Stimulated activated effector memory CD8-positive, alpha-beta T cell treated with anti-CD3 and anti-CD28 coated beads, Interleukin-12 subunit alpha, Interleukin-12 subunit beta, amount 100 ng/mL, for 72 hours (primary cell): ENCODE results near the gene MYZAP.

ENCODE experiments used
- ATAC-seq: fragments of 150-1000 bp; cut with Tn5 transposase; 2 replicates; pipeline ENCODE4 v1.10.0; 2021
- DNase-seq, 2 donors: peaks; one replicate each; pipeline ENCODE4 v3.0.0; 2021 to 2022; ENCODE audit warnings: low spot score in 2 of 2
- H3K27ac Mint-ChIP-seq: one replicate; pipeline ENCODE4 v1.8.0; 2022; ENCODE audit warnings: mild to moderate bottlenecking, mixed read lengths
- H3K36me3 Mint-ChIP-seq: one replicate; pipeline ENCODE4 v1.8.0; 2022; ENCODE audit warnings: mild to moderate bottlenecking, mixed read lengths
- H3K4me1 Mint-ChIP-seq: one replicate; pipeline ENCODE4 v1.8.0; 2022; ENCODE audit warnings: mixed read lengths
- H3K4me3 Mint-ChIP-seq: one replicate; pipeline ENCODE4 v1.8.0; 2022; ENCODE audit warnings: mild to moderate bottlenecking, mixed read lengths
- H3K9me3 Mint-ChIP-seq: one replicate; pipeline ENCODE4 v1.8.0; 2022; ENCODE audit warnings: mixed read lengths

MYZAP gene

GRCh38 chr15:57647791-57648130 is 56.1 kb downstream of the MYZAP start:
- DNase-seq (peak in 1 of 2 donors; percentile 32), ATAC-seq (no peak)
- H3K4me1 Mint-ChIP-seq: no peaks in the 10 kb centered on the region
- no peak overlapping the region for H3K27ac Mint-ChIP-seq
- no peak overlapping the region for H3K4me3 Mint-ChIP-seq
- H3K36me3 Mint-ChIP-seq: no peaks in the 10 kb centered on the region
- H3K9me3 Mint-ChIP-seq: no peaks in the 10 kb centered on the region

DNA sequence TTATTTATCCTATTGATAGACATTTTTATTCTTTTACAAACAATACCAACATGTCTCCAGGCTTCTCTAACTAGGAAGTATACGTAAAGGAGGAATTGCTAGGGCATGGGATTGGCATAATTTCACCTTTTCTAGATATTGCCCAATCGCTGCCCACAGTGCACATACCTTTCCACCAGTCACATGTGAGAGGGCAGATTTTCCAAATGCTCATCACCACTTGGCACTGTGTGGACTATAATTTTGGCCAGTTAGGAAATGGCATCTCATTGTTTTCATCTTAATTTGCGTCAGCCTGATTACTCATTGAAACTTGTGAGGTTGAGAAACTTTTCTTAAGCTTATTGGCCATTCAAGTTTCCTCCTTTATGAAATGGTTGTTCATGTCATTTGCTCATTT is 57.4 kb downstream of the MYZAP start:
- no peak overlapping the region for H3K4me3 Mint-ChIP-seq
- DNase-seq: no peak
- no peaks in the 10 kb centered on the region for H3K9me3 Mint-ChIP-seq
- no peak for ATAC-seq
- no peaks in the 10 kb centered on the region for H3K36me3 Mint-ChIP-seq
- H3K27ac Mint-ChIP-seq: no peak overlapping the region
- H3K4me1 Mint-ChIP-seq: no peaks in the 10 kb centered on the region

- ATAC-seq (peak; percentile 51), DNase-seq (no peak)
- no peaks in the 10 kb centered on the region for H3K9me3 Mint-ChIP-seq
These were observed 59.7 kb downstream of the MYZAP start for GRCh38 chr15:57651445-57651844.

DNA sequence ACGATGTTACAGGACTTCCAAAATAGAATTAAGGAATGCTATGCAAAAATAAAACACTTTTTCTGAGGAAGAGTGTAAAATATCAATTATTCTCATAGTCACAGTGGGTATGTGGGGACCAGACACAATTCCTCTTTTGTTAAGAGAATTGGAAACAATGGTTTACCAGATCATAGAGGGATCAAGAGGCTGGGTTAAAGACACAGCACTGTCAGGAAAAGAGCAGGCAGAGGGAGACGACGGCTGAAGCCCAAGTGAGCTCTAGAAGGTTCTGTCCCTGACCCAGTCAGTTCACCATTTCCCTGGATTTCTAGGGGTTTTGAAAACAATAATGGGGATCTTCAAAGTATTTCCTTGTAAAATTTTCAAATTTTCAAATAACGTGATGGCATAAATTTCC is 60.8 kb downstream of the MYZAP start:
- no peak overlapping the region for H3K4me3 Mint-ChIP-seq
- ATAC-seq (no peak), DNase-seq (no peak)
- H3K4me1 Mint-ChIP-seq: no peaks in the 10 kb centered on the region
- H3K36me3 Mint-ChIP-seq: no peaks in the 10 kb centered on the region
- no peak overlapping the region for H3K27ac Mint-ChIP-seq
- no peaks in the 10 kb centered on the region for H3K9me3 Mint-ChIP-seq

More at GRCh38 chr15:57651445-57651844, 59.7 kb downstream of the MYZAP start:
- Mint-ChIP-seq H3K4me1 (no peaks in the 10 kb centered on the region), H3K36me3 (no peaks in the 10 kb centered on the region), H3K4me3 (no peak overlapping the region), H3K27ac (no peak overlapping the region)

GRCh38 chr15:57654153-57654852 is 62.6 kb downstream of the MYZAP start:
- no peaks in the 10 kb centered on the region for H3K4me1 Mint-ChIP-seq
- no peak overlapping the region for H3K4me3 Mint-ChIP-seq
- no peaks in the 10 kb centered on the region for H3K36me3 Mint-ChIP-seq
- H3K9me3 Mint-ChIP-seq: no peaks in the 10 kb centered on the region
- no peak overlapping the region for H3K27ac Mint-ChIP-seq
- ATAC-seq (no peak), DNase-seq (no peak)

- no peak overlapping the region for H3K4me3 Mint-ChIP-seq
These were observed 63.3 kb downstream of the MYZAP start for GRCh38 chr15:57655053-57655452.

GRCh38 chr15:57655809-57656208 is 64.1 kb downstream of the MYZAP start:
- H3K27ac Mint-ChIP-seq: no peak overlapping the region
- H3K36me3 Mint-ChIP-seq: no peaks in the 10 kb centered on the region
- H3K9me3 Mint-ChIP-seq: no peaks in the 10 kb centered on the region
- H3K4me3 Mint-ChIP-seq: no peak overlapping the region
- no peaks in the 10 kb centered on the region for H3K4me1 Mint-ChIP-seq
- DNase-seq (no peak), ATAC-seq (no peak)

More at GRCh38 chr15:57655053-57655452, 63.3 kb downstream of the MYZAP start:
- Mint-ChIP-seq H3K36me3 (no peaks in the 10 kb centered on the region), H3K9me3 (no peaks in the 10 kb centered on the region), H3K27ac (no peak overlapping the region), H3K4me1 (no peaks in the 10 kb centered on the region)
- DNase-seq (no peak), ATAC-seq (no peak)

DNA sequence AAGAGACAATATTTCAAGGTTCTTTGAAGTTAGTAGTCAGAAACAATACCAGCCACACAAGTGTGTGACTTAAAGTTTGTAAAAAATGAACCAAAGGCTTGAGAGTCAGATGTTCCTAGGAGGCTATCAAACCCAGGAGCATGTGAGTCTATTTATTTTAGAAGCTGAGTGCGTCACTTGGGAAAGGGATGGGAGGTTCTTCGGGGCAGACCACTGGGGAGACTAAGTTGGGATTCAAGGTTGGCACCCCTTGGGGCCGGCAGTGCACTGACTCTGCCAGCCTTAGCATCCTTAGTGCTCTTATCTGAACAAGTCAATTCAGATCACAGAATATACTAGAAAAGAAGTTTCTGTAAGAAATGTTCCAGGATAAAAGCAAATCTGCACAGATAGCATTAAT is 64.7 kb downstream of the MYZAP start:
- no peak overlapping the region for H3K27ac Mint-ChIP-seq
- no peak overlapping the region for H3K4me3 Mint-ChIP-seq
- no peaks in the 10 kb centered on the region for H3K4me1 Mint-ChIP-seq
- H3K36me3 Mint-ChIP-seq: no peaks in the 10 kb centered on the region
- ATAC-seq (no peak), DNase-seq (no peak)
- H3K9me3 Mint-ChIP-seq: no peaks in the 10 kb centered on the region

DNA sequence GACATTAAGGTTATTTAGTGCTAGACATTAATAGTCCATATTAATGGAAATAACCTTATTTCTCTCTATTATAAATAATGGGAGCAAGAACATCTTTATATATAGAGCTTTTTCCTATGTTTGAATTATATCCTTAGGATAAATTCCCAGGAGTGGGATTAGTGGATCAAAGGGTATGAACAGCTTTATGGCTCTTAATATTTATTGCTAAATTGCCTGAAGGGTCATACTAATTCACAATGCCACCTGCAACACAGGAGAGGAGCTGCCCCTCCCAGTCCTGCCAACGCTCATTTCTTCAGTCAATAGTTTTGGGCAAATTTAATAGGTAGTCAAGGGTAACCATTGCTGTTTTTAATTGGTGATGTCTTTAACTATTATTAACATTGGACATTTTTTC is 65.9 kb downstream of the MYZAP start:
- no peak overlapping the region for H3K27ac Mint-ChIP-seq
- no peaks in the 10 kb centered on the region for H3K36me3 Mint-ChIP-seq
- no peaks in the 10 kb centered on the region for H3K4me1 Mint-ChIP-seq
- no peaks in the 10 kb centered on the region for H3K9me3 Mint-ChIP-seq
- ATAC-seq: no peak
- no peak for DNase-seq
- no peak overlapping the region for H3K4me3 Mint-ChIP-seq

DNA sequence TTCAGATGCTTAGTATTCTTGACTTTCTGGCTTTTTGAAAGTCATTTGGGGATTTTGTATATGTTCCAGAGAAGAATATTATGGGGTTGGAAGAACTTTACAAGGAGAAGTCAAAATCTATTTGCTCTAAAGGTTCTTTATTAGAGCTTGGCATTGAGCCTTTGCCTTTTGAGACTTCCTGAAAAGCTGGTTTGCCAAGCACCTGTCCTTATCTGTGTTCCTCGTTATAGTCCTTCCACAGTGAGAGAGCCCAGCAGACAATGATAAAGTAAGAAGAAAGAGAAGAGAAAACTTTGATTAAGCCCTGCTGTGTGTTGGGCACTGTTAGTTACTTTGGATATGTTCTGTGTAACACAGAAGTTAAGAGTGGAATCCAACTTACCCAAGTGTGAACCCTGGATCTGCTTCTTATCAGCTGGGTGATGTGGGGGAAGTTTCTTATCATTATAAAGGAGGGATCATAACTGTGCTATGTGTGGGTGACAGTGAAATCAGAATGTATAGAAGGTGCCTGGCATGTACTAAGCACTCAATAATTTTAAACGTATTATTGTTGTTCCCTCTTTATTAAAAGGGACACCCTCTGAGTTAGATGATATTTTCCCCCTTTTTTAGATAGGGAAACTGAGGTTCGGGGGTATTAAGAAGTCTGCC is 70.5 kb downstream of the MYZAP start:
- Mint-ChIP-seq H3K4me3 (no peak overlapping the region), H3K9me3 (no peaks in the 10 kb centered on the region), H3K27ac (no peak overlapping the region), H3K36me3 (no peaks in the 10 kb centered on the region), H3K4me1 (no peaks in the 10 kb centered on the region)
- ATAC-seq: no peak
- DNase-seq: no peak

DNA sequence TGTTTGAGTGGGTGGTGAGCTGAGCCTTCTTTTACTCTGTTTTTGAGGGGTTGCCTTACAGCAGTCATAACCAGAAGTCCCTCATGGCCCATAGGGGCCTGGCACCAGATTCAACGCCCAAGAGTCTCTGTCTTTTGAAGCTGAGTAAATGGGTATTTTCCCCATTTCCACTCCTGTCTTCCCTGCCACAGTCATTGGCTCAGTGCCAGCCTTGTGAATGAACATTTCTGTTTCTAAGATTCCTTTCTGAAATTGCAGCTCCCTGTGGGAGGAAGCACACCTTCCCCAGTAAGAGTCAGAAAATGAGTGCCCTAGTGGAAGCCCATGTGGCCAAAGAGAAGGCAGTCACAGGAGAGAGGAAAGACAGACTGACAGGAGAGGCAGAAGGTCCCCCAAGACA is 71.1 kb downstream of the MYZAP start:
- no peaks in the 10 kb centered on the region for H3K9me3 Mint-ChIP-seq
- ATAC-seq: no peak
- H3K27ac Mint-ChIP-seq: no peak overlapping the region
- H3K4me1 Mint-ChIP-seq: no peaks in the 10 kb centered on the region
- H3K36me3 Mint-ChIP-seq: no peaks in the 10 kb centered on the region
- no peak for DNase-seq
- no peak overlapping the region for H3K4me3 Mint-ChIP-seq

- Mint-ChIP-seq H3K9me3 (no peaks in the 10 kb centered on the region), H3K27ac (no peak overlapping the region), H3K4me1 (no peaks in the 10 kb centered on the region), H3K4me3 (no peak overlapping the region), H3K36me3 (no peaks in the 10 kb centered on the region)
- no peak for DNase-seq
- no peak for ATAC-seq
These were observed 71.6 kb downstream of the MYZAP start for GRCh38 chr15:57663262-57663661.

GRCh38 chr15:57665194-57665593 is 73.5 kb downstream of the MYZAP start:
- no peak for ATAC-seq
- H3K27ac Mint-ChIP-seq: no peak overlapping the region
- H3K9me3 Mint-ChIP-seq: no peaks in the 10 kb centered on the region
- no peaks in the 10 kb centered on the region for H3K36me3 Mint-ChIP-seq
- H3K4me1 Mint-ChIP-seq: no peaks in the 10 kb centered on the region
- H3K4me3 Mint-ChIP-seq: no peak overlapping the region
- DNase-seq: no peak

- H3K4me1 Mint-ChIP-seq: no peaks in the 10 kb centered on the region
- no peak overlapping the region for H3K27ac Mint-ChIP-seq
- no peak for DNase-seq
- no peaks in the 10 kb centered on the region for H3K36me3 Mint-ChIP-seq
- no peak overlapping the region for H3K4me3 Mint-ChIP-seq
- no peaks in the 10 kb centered on the region for H3K9me3 Mint-ChIP-seq
- no peak for ATAC-seq
These were observed 74.2 kb downstream of the MYZAP start for GRCh38 chr15:57665939-57666338.

DNA sequence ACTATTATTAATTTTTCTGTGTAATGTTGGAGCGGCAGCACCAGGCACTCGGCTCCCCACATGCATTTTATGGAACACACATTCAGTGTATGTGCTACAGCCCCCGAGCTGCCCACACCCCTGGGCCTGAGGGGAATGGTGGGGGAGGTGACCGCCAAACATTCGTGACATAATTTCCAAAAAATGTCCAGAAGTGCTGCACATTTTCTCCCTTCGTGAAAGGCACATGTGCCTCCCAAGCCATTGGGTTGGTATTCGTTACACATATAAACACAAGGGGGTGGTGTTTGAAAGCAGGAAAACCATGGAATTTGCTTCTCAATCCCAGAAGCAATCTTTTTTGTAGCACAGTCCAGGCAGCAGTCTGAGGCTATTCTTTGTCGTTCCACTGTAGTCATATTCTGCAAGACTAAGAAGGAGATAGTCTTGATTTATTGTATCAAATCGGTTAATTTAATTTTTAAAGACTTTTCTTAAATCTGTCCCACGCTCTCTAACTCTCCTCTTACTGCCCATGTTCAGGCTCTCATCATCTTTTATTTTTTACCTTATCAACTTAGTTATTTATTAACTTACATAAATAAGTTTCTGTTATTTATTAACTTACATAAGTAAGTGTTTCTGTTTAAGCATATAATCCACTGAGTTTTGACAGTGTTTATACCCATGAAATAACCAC is 75.6 kb downstream of the MYZAP start:
- Mint-ChIP-seq H3K4me1 (no peaks in the 10 kb centered on the region), H3K4me3 (no peak overlapping the region), H3K36me3 (no peaks in the 10 kb centered on the region), H3K27ac (no peak overlapping the region), H3K9me3 (no peaks in the 10 kb centered on the region)
- DNase-seq (no peak), ATAC-seq (no peak)

DNA sequence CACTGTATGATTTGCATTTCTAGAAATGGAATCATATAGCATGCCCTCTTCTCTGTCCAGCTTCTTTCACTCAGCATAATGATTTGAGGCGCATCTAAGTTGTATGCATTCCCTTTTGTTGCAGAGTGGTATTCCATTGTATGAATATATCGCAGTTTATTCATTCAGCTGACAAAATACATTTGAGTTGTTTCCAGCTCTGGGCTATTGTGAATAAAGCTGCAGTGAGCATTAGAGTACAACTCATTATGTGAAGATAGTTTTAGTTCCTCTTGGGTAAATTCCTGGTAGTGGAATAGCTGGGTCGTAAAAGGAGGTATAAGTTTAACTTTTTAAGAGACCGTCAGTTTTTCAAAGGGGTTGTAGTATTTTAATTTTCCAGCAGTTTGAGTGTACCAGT is 76.3 kb downstream of the MYZAP start:
- H3K4me3 Mint-ChIP-seq: no peak overlapping the region
- no peak for ATAC-seq
- H3K36me3 Mint-ChIP-seq: no peaks in the 10 kb centered on the region
- no peaks in the 10 kb centered on the region for H3K9me3 Mint-ChIP-seq
- no peak overlapping the region for H3K27ac Mint-ChIP-seq
- DNase-seq: no peak
- H3K4me1 Mint-ChIP-seq: no peaks in the 10 kb centered on the region
